WERI-Rb-1 (cell line): Measurements from ENCODE around the gene ZNF462.

Source experiments
- DNase-seq: peaks from one replicate; pipeline ENCODE4 v3.0.0-alpha.2; 2020
- H3K27ac ChIP-seq: fragments of 250-450 bp; sonication (Bioruptor Pico); 2 replicates; pipeline ENCODE4 v1.5.1; 2020; ENCODE audit warnings: mild to moderate bottlenecking, moderate library complexity
- H3K27me3 ChIP-seq: fragments of 250-450 bp; sonication (Bioruptor Pico); 2 replicates; pipeline ENCODE4 v1.5.1; 2021; ENCODE audit warnings: mild to moderate bottlenecking, low read depth, moderate library complexity; ENCODE audit not compliant: insufficient read depth, severe bottlenecking
- H3K36me3 ChIP-seq: fragments of 250-450 bp; sonication (Bioruptor Pico); 2 replicates; pipeline ENCODE4 v1.5.1; 2020; ENCODE audit warnings: mild to moderate bottlenecking, moderate library complexity
- H3K4me3 ChIP-seq: 2 replicates; pipeline ENCODE4 v1.5.1; 2011; ENCODE audit warnings: low read depth, mild to moderate bottlenecking, control low read depth, low read length
- H3K9me3 ChIP-seq: fragments of 250-450 bp; sonication (Bioruptor Pico); 2 replicates; pipeline ENCODE4 v1.5.1; 2021; ENCODE audit warnings: mild to moderate bottlenecking, moderate library complexity; ENCODE audit not compliant: severe bottlenecking
- TF ChIP-seq, protein P1 (sequence below): IDR thresholded peaks from 2 replicates; pipeline ENCODE4 v1.5.1; 2011; ENCODE audit warnings: low read depth, mild to moderate bottlenecking, control low read depth, inconsistent platforms, low read length

Gene ZNF462

GRCh38 chr9:106925392-106925791 lies 62.4 kb downstream of the ZNF462 start:
- Histone ChIP-seq H3K9me3 (no peaks in the 10 kb centered on the region), H3K27me3 (no peaks in the 10 kb centered on the region), H3K36me3 (peaks cover 79% of the 10 kb centered on the region), H3K27ac (no peak overlapping the region), H3K4me3 (no peak overlapping the region)
- TF ChIP-seq, protein P1, sequence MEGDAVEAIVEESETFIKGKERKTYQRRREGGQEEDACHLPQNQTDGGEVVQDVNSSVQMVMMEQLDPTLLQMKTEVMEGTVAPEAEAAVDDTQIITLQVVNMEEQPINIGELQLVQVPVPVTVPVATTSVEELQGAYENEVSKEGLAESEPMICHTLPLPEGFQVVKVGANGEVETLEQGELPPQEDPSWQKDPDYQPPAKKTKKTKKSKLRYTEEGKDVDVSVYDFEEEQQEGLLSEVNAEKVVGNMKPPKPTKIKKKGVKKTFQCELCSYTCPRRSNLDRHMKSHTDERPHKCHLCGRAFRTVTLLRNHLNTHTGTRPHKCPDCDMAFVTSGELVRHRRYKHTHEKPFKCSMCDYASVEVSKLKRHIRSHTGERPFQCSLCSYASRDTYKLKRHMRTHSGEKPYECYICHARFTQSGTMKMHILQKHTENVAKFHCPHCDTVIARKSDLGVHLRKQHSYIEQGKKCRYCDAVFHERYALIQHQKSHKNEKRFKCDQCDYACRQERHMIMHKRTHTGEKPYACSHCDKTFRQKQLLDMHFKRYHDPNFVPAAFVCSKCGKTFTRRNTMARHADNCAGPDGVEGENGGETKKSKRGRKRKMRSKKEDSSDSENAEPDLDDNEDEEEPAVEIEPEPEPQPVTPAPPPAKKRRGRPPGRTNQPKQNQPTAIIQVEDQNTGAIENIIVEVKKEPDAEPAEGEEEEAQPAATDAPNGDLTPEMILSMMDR, result no peak
- DNase-seq, result no peak

- no peak overlapping the region for H3K27ac ChIP-seq
- no peak overlapping the region for H3K4me3 ChIP-seq
- H3K36me3 ChIP-seq, result peaks cover 98% of the 10 kb centered on the region
- TF ChIP-seq, protein P1, result no peak
- DNase-seq, result no peak
- no peaks in the 10 kb centered on the region for H3K27me3 ChIP-seq
- H3K9me3 ChIP-seq, result no peaks in the 10 kb centered on the region
These were observed 65.0 kb downstream of the ZNF462 start for GRCh38 chr9:106927916-106928315.

- H3K36me3 ChIP-seq, result peaks cover 98% of the 10 kb centered on the region
- TF ChIP-seq, protein P1, result no peak
- H3K27ac ChIP-seq, result no peak overlapping the region
- no peaks in the 10 kb centered on the region for H3K9me3 ChIP-seq
- no peaks in the 10 kb centered on the region for H3K27me3 ChIP-seq
- H3K4me3 ChIP-seq, result no peak overlapping the region
- no peak for DNase-seq
These were observed 65.4 kb downstream of the ZNF462 start for GRCh38 chr9:106928350-106928749.

DNA sequence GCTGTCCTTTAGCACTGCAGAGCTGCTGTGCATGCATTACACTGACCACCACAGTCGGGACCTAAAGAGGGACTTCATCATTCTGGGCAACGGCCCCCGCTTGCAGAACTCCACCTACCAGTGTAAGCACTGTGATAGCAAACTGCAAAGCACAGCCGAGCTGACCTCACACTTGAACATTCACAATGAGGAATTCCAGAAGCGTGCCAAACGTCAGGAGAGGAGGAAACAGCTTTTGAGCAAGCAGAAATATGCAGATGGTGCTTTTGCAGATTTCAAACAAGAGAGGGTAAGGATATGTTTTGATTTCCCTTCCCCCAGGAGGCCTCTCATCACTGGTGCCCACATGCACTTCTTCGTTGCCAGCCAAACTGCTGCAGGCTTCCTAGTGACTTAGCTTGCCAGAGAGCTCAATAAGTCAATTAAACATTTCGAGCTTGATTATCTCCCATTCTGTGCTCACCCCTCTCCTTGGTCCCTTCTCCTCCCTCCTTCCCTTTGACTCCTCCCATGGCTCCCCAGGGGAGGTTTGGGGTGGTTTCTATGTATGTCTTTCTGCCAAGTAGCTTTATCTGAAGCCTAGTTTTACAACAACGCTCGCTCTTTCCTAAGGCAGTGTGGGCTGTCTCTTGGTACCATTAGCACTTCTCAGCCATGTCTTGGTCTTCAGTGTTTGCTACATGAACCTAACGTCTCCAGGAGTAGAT lies 66.7 kb downstream of the ZNF462 start:
- Histone ChIP-seq H3K27ac (no peak overlapping the region), H3K4me3 (no peak overlapping the region), H3K9me3 (no peaks in the 10 kb centered on the region), H3K36me3 (peaks cover 90% of the 10 kb centered on the region), H3K27me3 (no peaks in the 10 kb centered on the region)
- TF ChIP-seq, protein P1, result no peak
- no peak for DNase-seq

- TF ChIP-seq, protein P1, result no peak
- Histone ChIP-seq H3K27ac (no peak overlapping the region), H3K27me3 (no peaks in the 10 kb centered on the region), H3K36me3 (peaks cover 90% of the 10 kb centered on the region), H3K9me3 (no peaks in the 10 kb centered on the region), H3K4me3 (no peak overlapping the region)
- DNase-seq, result no peak
These were observed 67.5 kb downstream of the ZNF462 start for GRCh38 chr9:106930477-106930876.

DNA sequence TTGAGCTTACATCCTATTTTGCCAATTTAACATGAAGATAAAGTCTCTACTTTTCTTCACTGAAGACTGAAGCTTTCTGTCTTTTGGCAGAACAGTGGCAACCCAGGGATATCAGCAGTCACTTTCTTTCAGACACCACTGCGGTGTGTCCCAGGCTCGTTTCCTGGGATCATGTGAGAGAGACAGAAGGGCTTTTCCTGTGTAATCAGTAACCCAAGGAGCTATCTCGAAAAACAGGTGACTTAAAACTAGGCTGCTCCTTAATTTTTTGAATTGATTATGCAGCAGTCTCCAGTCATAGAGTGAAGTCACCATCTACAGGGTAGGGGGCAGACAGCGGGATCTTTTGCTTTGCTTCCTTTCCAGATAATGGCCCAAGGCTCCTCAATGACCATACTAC lies 68.5 kb downstream of the ZNF462 start:
- TF ChIP-seq, protein P1, result no peak
- Histone ChIP-seq H3K27ac (no peak overlapping the region), H3K4me3 (no peak overlapping the region), H3K36me3 (peaks cover 90% of the 10 kb centered on the region), H3K27me3 (no peaks in the 10 kb centered on the region), H3K9me3 (no peaks in the 10 kb centered on the region)
- DNase-seq, result no peak
